HCT116 (cell line): ENCODE results near the gene PGBD2. TPM values are rescaled to one million over a fixed set of nuclear protein-coding genes. Genes with fewer than 3 reads are reported as not detected.

Experiments
- ATAC-seq: fragments of 200-7000 bp; cut with Tn5 transposase; 2 replicates; pipeline ENCODE4 v1.9.1; 2020; ENCODE audit warnings: mild to moderate bottlenecking, moderate library complexity
- BruUV-seq: library from RNA; stranded (reverse); fragments of 400-500 nt; replicated peaks from 2 replicates; lab custom pipeline; 2021; lab: Mats Ljungman, UMichigan
- CTCF ChIA-PET: fragments of 300-600 bp; sonication (Branson Sonifier 250); formaldehyde crosslinking; loops from one replicate; lab custom pipeline; 2021; ENCODE audit warnings: antibody characterized with exemption; lab: Charles Lee
- POLR2A ChIA-PET: fragments of 300-600, 350-600 bp; sonication (Branson Sonifier 250); formaldehyde crosslinking; loops from one replicate; lab custom pipeline; 2021; ENCODE audit warnings: antibody characterized with exemption; lab: Charles Lee
- RAD21 ChIA-PET, 2 experiments: fragments of 300-600 bp; sonication (Branson Sonifier 250); formaldehyde crosslinking; loops; one replicate each; lab custom pipeline; 2023; ENCODE audit warnings: low total read pairs in 2 of 2; ENCODE audit not compliant: uncharacterized antibody in 2 of 2, unreplicated experiment in 2 of 2, low non-redundant PET in 1 of 2; lab: Charles Lee
- DNase-seq: peaks from one replicate; pipeline ENCODE4 v3.0.0-alpha.2; 2010; ENCODE audit warnings: low read depth, low spot score
- H2AFZ ChIP-seq: fragments of 200-600 bp; shearing (Covaris generic), sonication (generic); 2 replicates; pipeline ENCODE4 v1.6.1; 2017; ENCODE audit warnings: low read depth, mixed run types, mixed read lengths, antibody characterized with exemption, low read length; ENCODE audit not compliant: poor library complexity, severe bottlenecking
- H3K27ac ChIP-seq: 2 replicates; pipeline ENCODE4 v1.5.1; 2012; ENCODE audit warnings: low read depth, low read length
- H3K27me3 ChIP-seq: fragments of 200-600 bp; sonication (generic); 2 replicates; pipeline ENCODE4 v1.6.1; 2016; ENCODE audit warnings: mixed run types, low read length, mixed read lengths; ENCODE audit not compliant: insufficient read depth
- H3K36me3 ChIP-seq, 2 experiments: fragments of 200-500 bp in 1 of 2; fragments of 200-600 bp in 1 of 2; sonication (Bioruptor generic) in 1 of 2; sonication (generic) in 1 of 2; 2 replicates each; pipeline versions ENCODE4 v1.5.1 to v1.6.1; 2014 to 2016; ENCODE audit warnings: low read length in 2 of 2, inconsistent platforms in 1 of 2, mixed read lengths in 1 of 2, mixed run types in 1 of 2; ENCODE audit not compliant: insufficient read depth in 2 of 2, control insufficient read depth in 1 of 2
- H3K4me1 ChIP-seq, 2 experiments: fragments of 200-600 bp in 1 of 2; sonication (generic) in 1 of 2; 2 replicates each; pipeline versions ENCODE4 v1.5.1 to v1.6.1; 2012 to 2017; ENCODE audit warnings: low read length in 2 of 2, inconsistent platforms in 1 of 2, mild to moderate bottlenecking in 1 of 2, mixed read lengths in 1 of 2, mixed run types in 1 of 2, moderate library complexity in 1 of 2; ENCODE audit not compliant: insufficient read depth in 2 of 2, control insufficient read depth in 1 of 2
- H3K4me2 ChIP-seq: fragments of 200-600 bp; sonication (generic); 2 replicates; pipeline ENCODE4 v1.6.1; 2017; ENCODE audit warnings: mixed run types, low read length, mixed read lengths
- H3K4me3 ChIP-seq, 2 experiments: fragments of 200-600 bp in 1 of 2; sonication (generic) in 1 of 2; replicated peaks in 1 of 2; 2 replicates each; pipeline ENCODE4 v1.5.1; 2011 to 2016; ENCODE audit warnings: low read length in 2 of 2, control low read depth in 1 of 2, low read depth in 1 of 2, mild to moderate bottlenecking in 1 of 2, mixed read lengths in 1 of 2, mixed run types in 1 of 2
- H3K79me2 ChIP-seq: fragments of 200-600 bp; sonication (generic); 2 replicates; pipeline ENCODE4 v1.6.1; 2017; ENCODE audit warnings: mild to moderate bottlenecking, mixed run types, low read length, moderate library complexity, mixed read lengths; ENCODE audit not compliant: insufficient read depth
- H3K9ac ChIP-seq: fragments of 200-600 bp; sonication (generic); 2 replicates; pipeline ENCODE4 v1.6.1; 2016; ENCODE audit warnings: low read length, mixed read lengths
- H3K9me2 ChIP-seq: fragments of 200-600 bp; sonication (generic), shearing (Covaris generic); 2 replicates; pipeline ENCODE4 v1.6.1; 2017; ENCODE audit warnings: mixed run types, mild to moderate bottlenecking, moderate library complexity; ENCODE audit not compliant: insufficient read depth
- H3K9me3 ChIP-seq, 2 experiments: fragments of 200-500 bp in 1 of 2; fragments of 200-600 bp in 1 of 2; sonication (Bioruptor generic) in 1 of 2; sonication (generic) in 1 of 2; 2 replicates each; pipeline ENCODE4 v1.6.1; 2014 to 2017; ENCODE audit warnings: low read length in 2 of 2, mixed read lengths in 2 of 2, inconsistent platforms in 1 of 2, low read depth in 1 of 2, mild to moderate bottlenecking in 1 of 2, mixed run types in 1 of 2, moderate library complexity in 1 of 2; ENCODE audit not compliant: control insufficient read depth in 1 of 2, insufficient read depth in 1 of 2
- H4K20me1 ChIP-seq: fragments of 200-600 bp; sonication (generic), shearing (Covaris generic); 2 replicates; pipeline ENCODE4 v1.6.1; 2017; ENCODE audit warnings: mixed run types, mild to moderate bottlenecking, moderate library complexity; ENCODE audit not compliant: insufficient read depth
- CBX3 ChIP-seq: IDR thresholded peaks from 2 replicates; pipeline ENCODE4 v1.6.1; 2012; ENCODE audit warnings: low read depth
- EZH2phosphoT487 ChIP-seq: fragments of 200-600 bp; IDR thresholded peaks from 2 replicates; pipeline ENCODE4 v1.6.1; 2018; ENCODE audit warnings: antibody characterized with exemption, borderline replicate concordance
- POLR2A ChIP-seq: IDR thresholded peaks from 2 replicates; pipeline ENCODE4 v1.7.0; 2011; ENCODE audit warnings: borderline replicate concordance; ENCODE audit not compliant: insufficient read depth, insufficient read length; ENCODE audit errors: extremely low read depth
- POLR2AphosphoS5 ChIP-seq: IDR thresholded peaks from 2 replicates; pipeline ENCODE4 v1.6.1; 2011; ENCODE audit warnings: mild to moderate bottlenecking, low read depth, low read length, moderate library complexity
- SIN3A ChIP-seq: IDR thresholded peaks from 2 replicates; pipeline ENCODE4 v1.6.1; 2012; ENCODE audit warnings: low read depth
- SRF ChIP-seq: IDR thresholded peaks from 2 replicates; pipeline ENCODE4 v1.6.1; 2012; ENCODE audit warnings: low read depth
- YY1 ChIP-seq: IDR thresholded peaks from 2 replicates; pipeline ENCODE4 v1.6.1; 2011; ENCODE audit warnings: low read length, low read depth, moderate library complexity, mild to moderate bottlenecking; ENCODE audit not compliant: insufficient replicate concordance; ENCODE audit errors: extremely low read depth
- ZFX ChIP-seq: fragments of 450-650 bp; IDR thresholded peaks from 2 replicates; pipeline ENCODE4 v1.6.1; 2017
- ZNF274 ChIP-seq: fragments of 200-500 bp; sonication (Bioruptor generic); IDR thresholded peaks from 2 replicates; pipeline ENCODE4 v1.6.1; 2014; ENCODE audit warnings: mild to moderate bottlenecking, low read depth, low read length, inconsistent platforms
- intact Hi-C: fragments of 100-400 bp; cut with micrococcal nuclease; formaldehyde crosslinking; loops from 2 replicates; pipeline ENCODE4 v1.10.0; 2022
- total RNA-seq: library from RNA; stranded (reverse); gene quantifications from one replicate; pipeline ENCODE4 v1.2.1, GENCODE V29; 2021; ENCODE audit not compliant: unreplicated experiment
- TF ChIP-seq, protein P1 (sequence below), 3 experiments: fragments of 200-600 bp in 1 of 3; sonication (generic) in 1 of 3; IDR thresholded peaks in 2 of 3; conservative IDR thresholded peaks in 1 of 3; 2 replicates each; pipeline ENCODE4 v1.5.1; 2012 to 2017; ENCODE audit warnings: low read depth in 2 of 3, low read length in 2 of 3, antibody characterized with exemption in 1 of 3, borderline replicate concordance in 1 of 3, control low read depth in 1 of 3, mild to moderate bottlenecking in 1 of 3, mixed read lengths in 1 of 3, mixed run types in 1 of 3, moderate library complexity in 1 of 3; ENCODE audit not compliant: insufficient read depth in 1 of 3
- TF ChIP-seq, protein P2 (sequence below): IDR thresholded peaks from 2 replicates; pipeline ENCODE4 v1.6.1; 2012

PGBD2 gene
- total RNA-seq, 1 experiment from 2014 or later, result 5.1 TPM

- no peak for TF ChIP-seq SIN3A
- TF ChIP-seq CBX3, result no peak
- TF ChIP-seq, protein P1, sequence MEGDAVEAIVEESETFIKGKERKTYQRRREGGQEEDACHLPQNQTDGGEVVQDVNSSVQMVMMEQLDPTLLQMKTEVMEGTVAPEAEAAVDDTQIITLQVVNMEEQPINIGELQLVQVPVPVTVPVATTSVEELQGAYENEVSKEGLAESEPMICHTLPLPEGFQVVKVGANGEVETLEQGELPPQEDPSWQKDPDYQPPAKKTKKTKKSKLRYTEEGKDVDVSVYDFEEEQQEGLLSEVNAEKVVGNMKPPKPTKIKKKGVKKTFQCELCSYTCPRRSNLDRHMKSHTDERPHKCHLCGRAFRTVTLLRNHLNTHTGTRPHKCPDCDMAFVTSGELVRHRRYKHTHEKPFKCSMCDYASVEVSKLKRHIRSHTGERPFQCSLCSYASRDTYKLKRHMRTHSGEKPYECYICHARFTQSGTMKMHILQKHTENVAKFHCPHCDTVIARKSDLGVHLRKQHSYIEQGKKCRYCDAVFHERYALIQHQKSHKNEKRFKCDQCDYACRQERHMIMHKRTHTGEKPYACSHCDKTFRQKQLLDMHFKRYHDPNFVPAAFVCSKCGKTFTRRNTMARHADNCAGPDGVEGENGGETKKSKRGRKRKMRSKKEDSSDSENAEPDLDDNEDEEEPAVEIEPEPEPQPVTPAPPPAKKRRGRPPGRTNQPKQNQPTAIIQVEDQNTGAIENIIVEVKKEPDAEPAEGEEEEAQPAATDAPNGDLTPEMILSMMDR (IDR thresholded peaks at IDR 0.05 in 2 of 3, conservative IDR thresholded peaks at IDR 0.05 in 1 of 3; ENCODE audit: borderline replicate concordance in 1 of 3, insufficient read depth in 1 of 3, low read depth in 2 of 3, low read length in 2 of 3), result no peak
- no peak for TF ChIP-seq POLR2AphosphoS5
- Histone ChIP-seq H3K9me3 (no peaks in the 10 kb centered on the region), H3K36me3 (peaks cover 3 to 4% of the 10 kb centered on the region in 2 experiments; a peak in 1 of 4 replicates), H4K20me1 (no peaks in the 10 kb centered on the region), H3K4me1 (peaks cover 0 to 12% of the 10 kb centered on the region in 2 experiments; a peak in 2 of 4 replicates), H3K27me3 (no peaks in the 10 kb centered on the region), H3K4me3 (no peak overlapping the region), H2AFZ (no peak overlapping the region), H3K9ac (no peak overlapping the region), H3K4me2 (no peak overlapping the region), H3K79me2 (peaks cover 6% of the 10 kb centered on the region; the same call in 1 of the 2 replicates), H3K9me2 (no peaks in the 10 kb centered on the region), H3K27ac (no peak overlapping the region)
- no TSS peak for BruUV-seq
- ChIA-PET RAD21 (no interaction called here), CTCF (no interaction called here), POLR2A (no interaction called here)
- intact Hi-C loops, result no loop called here
- ATAC-seq, result no peak
- DNase-seq, result no peak
Measured at GRCh38 chr1:248910761-248911160, 4.7 kb downstream of the PGBD2 start.

DNA sequence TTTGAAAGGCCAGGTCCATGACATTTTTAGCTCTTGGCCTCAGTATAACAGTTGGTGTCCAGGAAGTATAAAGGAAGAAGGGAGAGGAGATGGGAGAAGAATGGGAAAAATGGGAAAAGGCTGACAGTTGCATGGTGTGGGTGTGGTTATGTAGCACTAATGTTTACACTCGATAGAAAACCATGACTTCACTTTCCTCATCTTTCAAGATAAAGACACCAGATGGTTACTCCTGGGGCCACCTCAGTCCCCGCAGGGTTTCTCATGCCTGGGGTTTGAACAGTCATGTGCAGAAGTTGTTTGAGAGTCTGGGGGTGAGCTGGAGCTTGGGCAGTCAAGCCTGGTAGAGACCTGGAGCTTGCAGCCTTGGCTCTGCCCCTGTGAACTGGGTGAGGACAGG lies 7.9 kb downstream of the PGBD2 start:
- no peaks in the 10 kb centered on the region for H4K20me1 ChIP-seq
- no peak overlapping the region for H3K4me3 ChIP-seq
- RAD21 ChIA-PET, result no interaction called here
- CTCF ChIA-PET, result no interaction called here
- no peak overlapping the region for H3K9ac ChIP-seq
- POLR2A ChIA-PET, result no interaction called here
- H3K27me3 ChIP-seq, result no peaks in the 10 kb centered on the region
- no peak for DNase-seq
- H2AFZ ChIP-seq, result no peak overlapping the region
- H3K27ac ChIP-seq, result no peak overlapping the region
- H3K79me2 ChIP-seq, result peaks cover 2% of the 10 kb centered on the region; the same call in 1 of the 2 replicates
- TF ChIP-seq POLR2A, result no peak
- no peak for TF ChIP-seq ZNF274
- TF ChIP-seq EZH2phosphoT487, result no peak
- TF ChIP-seq ZFX, result no peak
- TF ChIP-seq SRF, result no peak
- TF ChIP-seq, protein P2, sequence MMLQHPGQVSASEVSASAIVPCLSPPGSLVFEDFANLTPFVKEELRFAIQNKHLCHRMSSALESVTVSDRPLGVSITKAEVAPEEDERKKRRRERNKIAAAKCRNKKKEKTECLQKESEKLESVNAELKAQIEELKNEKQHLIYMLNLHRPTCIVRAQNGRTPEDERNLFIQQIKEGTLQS, result no peak
- no peak for TF ChIP-seq YY1
- no peak for TF ChIP-seq CBX3
- H3K9me3 ChIP-seq, result no peaks in the 10 kb centered on the region
- H3K4me1 ChIP-seq, result no peaks in the 10 kb centered on the region
- ATAC-seq, result no peak
- H3K9me2 ChIP-seq, result no peaks in the 10 kb centered on the region
- no peak overlapping the region for H3K4me2 ChIP-seq
- no TSS peak for BruUV-seq
- peaks cover 6 to 10% of the 10 kb centered on the region in 2 experiments; a peak in 2 of 4 replicates for H3K36me3 ChIP-seq
- intact Hi-C loops, result no loop called here
